Measurements from ENCODE around the gene ITCH.
"Not testable (repeated sequence)": the region's sequence is repeated elsewhere in the genome, so short reads cannot be mapped to it uniquely, and the experiment has no call there.

ITCH gene

GRCh38 chr20:34363062-34363464 is at the start of gene ITCH:
ITCH (plus strand) TSS chr20:34363273; CDS start chr20:34393812, 30,539 bp downstream.
- Histone ChIP-seq H3K9me3 (ENCODE audit: control insufficient read depth, insufficient read depth, low read depth, low read length) (no peaks in the 10 kb centered on the region), H3K27me3 (ENCODE audit: control insufficient read depth, insufficient read depth, low read length) (no peaks in the 10 kb centered on the region), H3K4me1 (ENCODE audit: control insufficient read depth, insufficient read depth, low read length) (peaks cover 9% of the 10 kb centered on the region; the same call in 1 of the 2 replicates), H3K27ac (ENCODE audit: low read depth, low read length) (peak within 1 kb of the TSS; percentile 98), H3K36me3 (ENCODE audit: control insufficient read depth, insufficient read depth, low read length) (peaks cover 4% of the 10 kb centered on the region), H3K4me3 (ENCODE audit: low read depth, low read length) (peak within 1 kb of the TSS; percentile 99), H3K9ac (ENCODE audit: low read length) (peak within 1 kb of the TSS; percentile 98)

- no peak overlapping the region for H3K4me3 ChIP-seq (ENCODE audit: low read depth, low read length)
- no peaks in the 10 kb centered on the region for H3K9me3 ChIP-seq (ENCODE audit: control insufficient read depth, insufficient read depth, low read depth, low read length)
- H3K27me3 ChIP-seq (ENCODE audit: control insufficient read depth, insufficient read depth, low read length): peaks cover 22% of the 10 kb centered on the region
- no peaks in the 10 kb centered on the region for H3K36me3 ChIP-seq (ENCODE audit: control insufficient read depth, insufficient read depth, low read length)
- H3K9ac ChIP-seq (ENCODE audit: low read length): no peak overlapping the region
- H3K4me1 ChIP-seq (ENCODE audit: control insufficient read depth, insufficient read depth, low read length): peaks cover 22% of the 10 kb centered on the region
- H3K27ac ChIP-seq (ENCODE audit: low read depth, low read length): no peak overlapping the region
Measured at GRCh38 chr20:34315236-34315635, 47.8 kb upstream of the ITCH start.

- Histone ChIP-seq H3K4me1 (ENCODE audit: control insufficient read depth, insufficient read depth, low read length) (peaks cover 20% of the 10 kb centered on the region), H3K36me3 (ENCODE audit: control insufficient read depth, insufficient read depth, low read length) (no peaks in the 10 kb centered on the region), H3K4me3 (ENCODE audit: low read depth, low read length) (no peak overlapping the region), H3K9me3 (ENCODE audit: control insufficient read depth, insufficient read depth, low read depth, low read length) (no peaks in the 10 kb centered on the region), H3K27ac (ENCODE audit: low read depth, low read length) (no peak overlapping the region), H3K27me3 (ENCODE audit: control insufficient read depth, insufficient read depth, low read length) (peaks cover 12% of the 10 kb centered on the region), H3K9ac (ENCODE audit: low read length) (no peak overlapping the region)
Measured at GRCh38 chr20:34316196-34316814, 46.8 kb upstream of the ITCH start.

- H3K4me3 ChIP-seq (ENCODE audit: low read depth, low read length): no peak overlapping the region
- H3K36me3 ChIP-seq (ENCODE audit: control insufficient read depth, insufficient read depth, low read length): no peaks in the 10 kb centered on the region
- no peaks in the 10 kb centered on the region for H3K9me3 ChIP-seq (ENCODE audit: control insufficient read depth, insufficient read depth, low read depth, low read length)
- H3K9ac ChIP-seq (ENCODE audit: low read length): no peak overlapping the region
- no peak overlapping the region for H3K27ac ChIP-seq (ENCODE audit: low read depth, low read length)
- no peaks in the 10 kb centered on the region for H3K27me3 ChIP-seq (ENCODE audit: control insufficient read depth, insufficient read depth, low read length)
- peaks cover 20% of the 10 kb centered on the region for H3K4me1 ChIP-seq (ENCODE audit: control insufficient read depth, insufficient read depth, low read length)
Measured at GRCh38 chr20:34318609-34319443, 44.2 kb upstream of the ITCH start.

GRCh38 chr20:34320861-34321260 is 42.2 kb upstream of the ITCH start:
- Histone ChIP-seq H3K4me3 (ENCODE audit: low read depth, low read length) (no peak overlapping the region), H3K27me3 (ENCODE audit: control insufficient read depth, insufficient read depth, low read length) (no peaks in the 10 kb centered on the region), H3K9me3 (ENCODE audit: control insufficient read depth, insufficient read depth, low read depth, low read length) (no peaks in the 10 kb centered on the region), H3K9ac (ENCODE audit: low read length) (no peak overlapping the region), H3K4me1 (ENCODE audit: control insufficient read depth, insufficient read depth, low read length) (peaks cover 26% of the 10 kb centered on the region), H3K27ac (ENCODE audit: low read depth, low read length) (no peak overlapping the region), H3K36me3 (ENCODE audit: control insufficient read depth, insufficient read depth, low read length) (no peaks in the 10 kb centered on the region)

GRCh38 chr20:34322267-34323105 is 40.6 kb upstream of the ITCH start:
- Histone ChIP-seq H3K9ac (ENCODE audit: low read length) (no peak overlapping the region), H3K9me3 (ENCODE audit: control insufficient read depth, insufficient read depth, low read depth, low read length) (no peaks in the 10 kb centered on the region), H3K27me3 (ENCODE audit: control insufficient read depth, insufficient read depth, low read length) (no peaks in the 10 kb centered on the region), H3K36me3 (ENCODE audit: control insufficient read depth, insufficient read depth, low read length) (no peaks in the 10 kb centered on the region), H3K27ac (ENCODE audit: low read depth, low read length) (no peak overlapping the region), H3K4me3 (ENCODE audit: low read depth, low read length) (no peak overlapping the region), H3K4me1 (ENCODE audit: control insufficient read depth, insufficient read depth, low read length) (peaks cover 26% of the 10 kb centered on the region)

- Histone ChIP-seq H3K9me3 (ENCODE audit: control insufficient read depth, insufficient read depth, low read depth, low read length) (no peaks in the 10 kb centered on the region), H3K9ac (ENCODE audit: low read length) (no peak overlapping the region), H3K27me3 (ENCODE audit: control insufficient read depth, insufficient read depth, low read length) (no peaks in the 10 kb centered on the region), H3K4me1 (ENCODE audit: control insufficient read depth, insufficient read depth, low read length) (peaks cover 13% of the 10 kb centered on the region), H3K4me3 (ENCODE audit: low read depth, low read length) (no peak overlapping the region), H3K36me3 (ENCODE audit: control insufficient read depth, insufficient read depth, low read length) (no peaks in the 10 kb centered on the region), H3K27ac (ENCODE audit: low read depth, low read length) (no peak overlapping the region)
Measured at GRCh38 chr20:34324541-34324940, 38.5 kb upstream of the ITCH start.

GRCh38 chr20:34328207-34328606 is 34.9 kb upstream of the ITCH start:
- H3K27me3 ChIP-seq (ENCODE audit: control insufficient read depth, insufficient read depth, low read length); H3K4me3 ChIP-seq (ENCODE audit: low read depth, low read length); H3K36me3 ChIP-seq (ENCODE audit: control insufficient read depth, insufficient read depth, low read length); H3K9me3 ChIP-seq (ENCODE audit: control insufficient read depth, insufficient read depth, low read depth, low read length); H3K9ac ChIP-seq (ENCODE audit: low read length); H3K27ac ChIP-seq (ENCODE audit: low read depth, low read length): not testable (repeated sequence)
- peaks cover 15% of the 10 kb centered on the region for H3K4me1 ChIP-seq (ENCODE audit: control insufficient read depth, insufficient read depth, low read length)

- peaks cover 15% of the 10 kb centered on the region for H3K4me1 ChIP-seq (ENCODE audit: control insufficient read depth, insufficient read depth, low read length)
- no peaks in the 10 kb centered on the region for H3K36me3 ChIP-seq (ENCODE audit: control insufficient read depth, insufficient read depth, low read length)
- H3K9me3 ChIP-seq (ENCODE audit: control insufficient read depth, insufficient read depth, low read depth, low read length): no peaks in the 10 kb centered on the region
- H3K9ac ChIP-seq (ENCODE audit: low read length): no peak overlapping the region
- H3K4me3 ChIP-seq (ENCODE audit: low read depth, low read length): no peak overlapping the region
- H3K27ac ChIP-seq (ENCODE audit: low read depth, low read length): no peak overlapping the region
- no peaks in the 10 kb centered on the region for H3K27me3 ChIP-seq (ENCODE audit: control insufficient read depth, insufficient read depth, low read length)
Measured at GRCh38 chr20:34328928-34329677, 34.0 kb upstream of the ITCH start.

- not testable (repeated sequence) for H3K27me3 ChIP-seq (ENCODE audit: control insufficient read depth, insufficient read depth, low read length); H3K36me3 ChIP-seq (ENCODE audit: control insufficient read depth, insufficient read depth, low read length); H3K4me1 ChIP-seq (ENCODE audit: control insufficient read depth, insufficient read depth, low read length); H3K27ac ChIP-seq (ENCODE audit: low read depth, low read length); H3K9ac ChIP-seq (ENCODE audit: low read length); H3K9me3 ChIP-seq (ENCODE audit: control insufficient read depth, insufficient read depth, low read depth, low read length); H3K4me3 ChIP-seq (ENCODE audit: low read depth, low read length)
Measured at GRCh38 chr20:34330861-34331544, 32.1 kb upstream of the ITCH start.
